ENCODE measurements around the gene HMGXB3.

The HMGXB3 gene

GRCh38 chr5:149954798-149955197 lies 45.7 kb upstream of the HMGXB3 start:
- TF ChIP-seq EZH2phosphoT487 (IDR thresholded peaks at IDR 0.05; ENCODE audit: low read length) (no peak), EZH2 (optimal IDR thresholded peaks at IDR 0.05; ENCODE audit: low read depth, low read length) (no peak)
- TF ChIP-seq, protein P1, sequence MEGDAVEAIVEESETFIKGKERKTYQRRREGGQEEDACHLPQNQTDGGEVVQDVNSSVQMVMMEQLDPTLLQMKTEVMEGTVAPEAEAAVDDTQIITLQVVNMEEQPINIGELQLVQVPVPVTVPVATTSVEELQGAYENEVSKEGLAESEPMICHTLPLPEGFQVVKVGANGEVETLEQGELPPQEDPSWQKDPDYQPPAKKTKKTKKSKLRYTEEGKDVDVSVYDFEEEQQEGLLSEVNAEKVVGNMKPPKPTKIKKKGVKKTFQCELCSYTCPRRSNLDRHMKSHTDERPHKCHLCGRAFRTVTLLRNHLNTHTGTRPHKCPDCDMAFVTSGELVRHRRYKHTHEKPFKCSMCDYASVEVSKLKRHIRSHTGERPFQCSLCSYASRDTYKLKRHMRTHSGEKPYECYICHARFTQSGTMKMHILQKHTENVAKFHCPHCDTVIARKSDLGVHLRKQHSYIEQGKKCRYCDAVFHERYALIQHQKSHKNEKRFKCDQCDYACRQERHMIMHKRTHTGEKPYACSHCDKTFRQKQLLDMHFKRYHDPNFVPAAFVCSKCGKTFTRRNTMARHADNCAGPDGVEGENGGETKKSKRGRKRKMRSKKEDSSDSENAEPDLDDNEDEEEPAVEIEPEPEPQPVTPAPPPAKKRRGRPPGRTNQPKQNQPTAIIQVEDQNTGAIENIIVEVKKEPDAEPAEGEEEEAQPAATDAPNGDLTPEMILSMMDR (IDR thresholded peaks at IDR 0.05; ENCODE audit: low read length) = no peak
- Histone ChIP-seq H3K4me2 (ENCODE audit: low read depth, low read length) (no peak overlapping the region), H3K4me3 (ENCODE audit: low read length) (no peak overlapping the region), H3K9ac (ENCODE audit: low read length) (no peak overlapping the region), H3F3A (ENCODE audit: insufficient read depth, low read length) (peaks cover 4% of the 10 kb centered on the region), H3K4me1 (ENCODE audit: low read length) (peaks cover 5% of the 10 kb centered on the region), H3K9me3 (replicated peaks; ENCODE audit: insufficient read depth, low read length) (no peaks in the 10 kb centered on the region), H3K36me3 (replicated peaks; ENCODE audit: insufficient read depth, low read length) (no peaks in the 10 kb centered on the region), H3K79me2 (ENCODE audit: low read length) (no peaks in the 10 kb centered on the region), H3K27ac (ENCODE audit: low read length) (no peak overlapping the region), H3K27me3 (replicated peaks; ENCODE audit: insufficient read depth, low read length) (no peaks in the 10 kb centered on the region), H4K20me1 (ENCODE audit: insufficient read depth, low read length) (no peaks in the 10 kb centered on the region), H3K9me2 (replicated peaks; ENCODE audit: insufficient read depth, low read length) (no peaks in the 10 kb centered on the region), H2AFZ (ENCODE audit: low read length) (no peak overlapping the region)
- no peak for DNase-seq

DNA sequence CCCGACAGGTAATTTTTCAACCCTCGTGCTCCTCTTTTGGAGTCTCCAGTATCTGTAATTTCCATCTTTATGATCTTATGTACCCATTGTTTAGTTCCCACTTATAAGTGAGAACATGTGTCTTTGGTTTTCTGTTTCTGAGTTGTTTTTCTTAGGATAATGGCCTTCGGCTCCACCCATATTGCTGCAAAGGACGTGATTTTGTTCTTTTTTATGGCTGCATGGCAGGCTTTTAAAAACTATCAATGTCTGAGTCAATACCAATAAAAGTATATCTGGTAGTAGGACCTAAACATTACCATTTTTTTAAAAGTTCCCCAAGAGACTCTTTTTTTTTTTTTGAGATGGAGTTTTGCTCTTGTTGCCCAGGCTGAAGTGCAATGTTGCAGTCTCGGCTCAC lies 43.9 kb upstream of the HMGXB3 start:
- Histone ChIP-seq H3K79me2 (ENCODE audit: low read length) (no peaks in the 10 kb centered on the region), H3K9me2 (replicated peaks; ENCODE audit: insufficient read depth, low read length) (no peaks in the 10 kb centered on the region), H3K27me3 (replicated peaks; ENCODE audit: insufficient read depth, low read length) (no peaks in the 10 kb centered on the region), H3K4me3 (ENCODE audit: low read length) (no peak overlapping the region), H3F3A (ENCODE audit: insufficient read depth, low read length) (peaks cover 18% of the 10 kb centered on the region), H3K4me2 (ENCODE audit: low read depth, low read length) (no peak overlapping the region), H3K9ac (ENCODE audit: low read length) (no peak overlapping the region), H3K36me3 (replicated peaks; ENCODE audit: insufficient read depth, low read length) (no peaks in the 10 kb centered on the region), H3K4me1 (ENCODE audit: low read length) (peaks cover 12% of the 10 kb centered on the region), H2AFZ (ENCODE audit: low read length) (no peak overlapping the region), H3K9me3 (replicated peaks; ENCODE audit: insufficient read depth, low read length) (no peaks in the 10 kb centered on the region), H3K27ac (ENCODE audit: low read length) (no peak overlapping the region), H4K20me1 (ENCODE audit: insufficient read depth, low read length) (no peaks in the 10 kb centered on the region)
- no peak for DNase-seq
- TF ChIP-seq EZH2 (optimal IDR thresholded peaks at IDR 0.05; ENCODE audit: low read depth, low read length) (no peak), EZH2phosphoT487 (IDR thresholded peaks at IDR 0.05; ENCODE audit: low read length) (no peak)
- TF ChIP-seq, protein P1 (IDR thresholded peaks at IDR 0.05; ENCODE audit: low read length) = no peak

DNA sequence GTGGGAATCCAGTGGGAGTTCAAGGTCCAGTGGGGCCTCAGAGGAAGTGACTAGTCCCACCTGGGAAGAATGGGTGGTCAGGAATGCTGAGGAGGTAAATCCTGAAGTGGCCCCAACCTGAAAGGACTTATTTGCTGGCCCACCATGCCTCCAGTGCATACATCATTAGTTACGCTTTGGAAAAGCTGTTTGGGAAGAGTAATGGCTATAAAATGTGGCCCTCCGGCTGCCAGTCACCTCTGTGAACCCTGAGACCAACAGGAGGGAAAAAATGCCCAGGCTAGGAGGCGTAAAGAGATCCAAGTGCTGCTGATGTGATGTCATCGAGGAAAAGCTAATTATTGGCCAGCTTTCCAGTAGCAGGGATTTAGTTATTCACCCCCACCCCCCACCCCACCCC lies 42.7 kb upstream of the HMGXB3 start:
- H3K4me1 ChIP-seq (ENCODE audit: low read length) = peaks cover 15% of the 10 kb centered on the region
- H3K79me2 ChIP-seq (ENCODE audit: low read length) = no peaks in the 10 kb centered on the region
- H3F3A ChIP-seq (ENCODE audit: insufficient read depth, low read length) = peaks cover 19% of the 10 kb centered on the region
- H4K20me1 ChIP-seq (ENCODE audit: insufficient read depth, low read length) = no peaks in the 10 kb centered on the region
- H3K9ac ChIP-seq (ENCODE audit: low read length) = no peak overlapping the region
- DNase-seq = no peak
- H3K4me3 ChIP-seq (ENCODE audit: low read length) = no peak overlapping the region
- H2AFZ ChIP-seq (ENCODE audit: low read length) = no peak overlapping the region
- H3K4me2 ChIP-seq (ENCODE audit: low read depth, low read length) = no peak overlapping the region
- H3K36me3 ChIP-seq (replicated peaks; ENCODE audit: insufficient read depth, low read length) = no peaks in the 10 kb centered on the region
- no peak overlapping the region for H3K27ac ChIP-seq (ENCODE audit: low read length)
- no peaks in the 10 kb centered on the region for H3K9me2 ChIP-seq (replicated peaks; ENCODE audit: insufficient read depth, low read length)
- H3K9me3 ChIP-seq (replicated peaks; ENCODE audit: insufficient read depth, low read length) = no peaks in the 10 kb centered on the region
- no peaks in the 10 kb centered on the region for H3K27me3 ChIP-seq (replicated peaks; ENCODE audit: insufficient read depth, low read length)
- no peak for TF ChIP-seq EZH2phosphoT487 (IDR thresholded peaks at IDR 0.05; ENCODE audit: low read length)
- no peak for TF ChIP-seq EZH2 (optimal IDR thresholded peaks at IDR 0.05; ENCODE audit: low read depth, low read length)
- TF ChIP-seq, protein P1 (IDR thresholded peaks at IDR 0.05; ENCODE audit: low read length) = no peak

Data from MM.1S (cell line).